PFSK-1 (cell line): ENCODE data around the gene LRRC72.

Experiments used
- FOXP2 ChIP-seq: optimal IDR thresholded peaks from 2 replicates; pipeline ENCODE3; 2011; ENCODE audit warnings: borderline replicate concordance, control low read depth, inconsistent platforms; ENCODE audit not compliant: insufficient read depth; ENCODE audit errors: extremely low read length, extremely low read depth
- POLR2AphosphoS5 ChIP-seq: IDR thresholded peaks from 2 replicates; pipeline ENCODE4 v1.6.1; 2012; ENCODE audit warnings: low read depth, mild to moderate bottlenecking, control low read depth, low read length, moderate library complexity
- SIN3A ChIP-seq: IDR thresholded peaks from 2 replicates; pipeline ENCODE4 v1.6.1; 2012; ENCODE audit warnings: mild to moderate bottlenecking, low read length, moderate library complexity, borderline replicate concordance; ENCODE audit not compliant: insufficient read depth
- TAF1 ChIP-seq: IDR thresholded peaks from 2 replicates; pipeline ENCODE4 v1.6.1; 2012; ENCODE audit warnings: low read length, control low read depth, borderline replicate concordance; ENCODE audit not compliant: insufficient read depth
- TF ChIP-seq, protein P1 (sequence below), 2 experiments: IDR thresholded peaks; 2 replicates each; pipeline versions ENCODE4 v1.6.1 to v1.8.0; 2011 to 2012; ENCODE audit warnings: low read depth in 2 of 2, low read length in 2 of 2, control low read depth in 1 of 2, inconsistent platforms in 1 of 2, mild to moderate bottlenecking in 1 of 2, moderate library complexity in 1 of 2; ENCODE audit not compliant: insufficient read depth in 1 of 2

The LRRC72 gene

DNA sequence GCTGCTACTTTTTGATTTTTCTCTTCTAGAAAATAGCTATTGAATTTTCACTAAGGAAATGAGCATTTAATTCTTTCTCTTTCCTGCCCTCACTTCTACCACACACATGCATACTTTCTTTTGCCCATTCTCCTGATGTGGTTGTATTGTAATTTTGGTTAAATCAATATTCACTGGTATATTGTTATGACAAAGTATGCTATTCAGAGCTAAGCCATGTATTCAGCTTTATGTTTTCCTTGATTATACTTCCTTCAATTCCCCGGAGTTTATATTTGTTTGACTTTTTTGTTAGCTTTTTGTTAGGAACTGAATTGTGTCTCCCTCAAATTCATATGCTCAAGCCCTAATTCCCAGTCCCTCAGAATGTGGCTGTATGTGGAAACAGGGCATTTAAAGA is 24.0 kb downstream of the LRRC72 start:
- TF ChIP-seq POLR2AphosphoS5 (no peak), TAF1 (no peak), SIN3A (no peak), FOXP2 (no peak)
- TF ChIP-seq, protein P1, sequence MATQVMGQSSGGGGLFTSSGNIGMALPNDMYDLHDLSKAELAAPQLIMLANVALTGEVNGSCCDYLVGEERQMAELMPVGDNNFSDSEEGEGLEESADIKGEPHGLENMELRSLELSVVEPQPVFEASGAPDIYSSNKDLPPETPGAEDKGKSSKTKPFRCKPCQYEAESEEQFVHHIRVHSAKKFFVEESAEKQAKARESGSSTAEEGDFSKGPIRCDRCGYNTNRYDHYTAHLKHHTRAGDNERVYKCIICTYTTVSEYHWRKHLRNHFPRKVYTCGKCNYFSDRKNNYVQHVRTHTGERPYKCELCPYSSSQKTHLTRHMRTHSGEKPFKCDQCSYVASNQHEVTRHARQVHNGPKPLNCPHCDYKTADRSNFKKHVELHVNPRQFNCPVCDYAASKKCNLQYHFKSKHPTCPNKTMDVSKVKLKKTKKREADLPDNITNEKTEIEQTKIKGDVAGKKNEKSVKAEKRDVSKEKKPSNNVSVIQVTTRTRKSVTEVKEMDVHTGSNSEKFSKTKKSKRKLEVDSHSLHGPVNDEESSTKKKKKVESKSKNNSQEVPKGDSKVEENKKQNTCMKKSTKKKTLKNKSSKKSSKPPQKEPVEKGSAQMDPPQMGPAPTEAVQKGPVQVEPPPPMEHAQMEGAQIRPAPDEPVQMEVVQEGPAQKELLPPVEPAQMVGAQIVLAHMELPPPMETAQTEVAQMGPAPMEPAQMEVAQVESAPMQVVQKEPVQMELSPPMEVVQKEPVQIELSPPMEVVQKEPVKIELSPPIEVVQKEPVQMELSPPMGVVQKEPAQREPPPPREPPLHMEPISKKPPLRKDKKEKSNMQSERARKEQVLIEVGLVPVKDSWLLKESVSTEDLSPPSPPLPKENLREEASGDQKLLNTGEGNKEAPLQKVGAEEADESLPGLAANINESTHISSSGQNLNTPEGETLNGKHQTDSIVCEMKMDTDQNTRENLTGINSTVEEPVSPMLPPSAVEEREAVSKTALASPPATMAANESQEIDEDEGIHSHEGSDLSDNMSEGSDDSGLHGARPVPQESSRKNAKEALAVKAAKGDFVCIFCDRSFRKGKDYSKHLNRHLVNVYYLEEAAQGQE (IDR thresholded peaks at IDR 0.05; ENCODE audit: insufficient read depth in 1 of 2, low read depth in 2 of 2, low read length in 2 of 2): no peak

DNA sequence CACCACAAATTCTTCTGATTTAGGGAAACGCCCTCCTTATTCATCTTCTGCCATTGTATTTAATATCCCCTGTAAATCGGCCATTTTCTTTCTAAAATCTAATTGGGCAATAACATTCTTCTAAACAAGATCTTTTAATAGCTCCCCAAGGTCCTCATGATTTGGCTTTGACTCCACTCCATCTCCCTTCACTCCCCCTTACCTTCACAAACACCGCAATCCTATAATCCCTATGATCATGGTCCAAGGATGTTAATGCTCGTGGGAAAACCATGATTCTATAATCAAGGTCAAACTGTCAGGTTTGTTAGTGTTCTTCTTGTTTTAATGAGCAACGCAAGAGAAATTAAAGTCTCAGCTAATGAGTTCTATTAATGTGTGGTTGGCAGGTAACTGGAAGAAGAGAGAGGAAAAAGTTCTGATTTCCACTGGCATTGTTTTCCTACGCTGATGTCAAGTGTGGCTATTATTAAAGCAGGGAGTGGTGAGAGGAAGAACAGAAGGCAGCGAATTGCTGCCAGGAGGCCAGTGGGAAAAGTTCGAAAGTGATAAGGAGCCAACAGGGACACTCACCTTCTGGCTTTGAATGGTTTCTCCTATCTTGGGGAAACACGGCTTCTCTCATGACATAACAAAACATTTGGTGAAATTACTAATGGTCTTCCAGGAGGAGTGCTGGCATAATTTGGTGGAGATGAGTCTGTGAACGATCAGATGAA is 28.1 kb downstream of the LRRC72 start:
- TF ChIP-seq TAF1 (no peak), POLR2AphosphoS5 (no peak), FOXP2 (no peak), SIN3A (no peak)
- TF ChIP-seq, protein P1 (IDR thresholded peaks at IDR 0.05; ENCODE audit: insufficient read depth in 1 of 2, low read depth in 2 of 2, low read length in 2 of 2): no peak

DNA sequence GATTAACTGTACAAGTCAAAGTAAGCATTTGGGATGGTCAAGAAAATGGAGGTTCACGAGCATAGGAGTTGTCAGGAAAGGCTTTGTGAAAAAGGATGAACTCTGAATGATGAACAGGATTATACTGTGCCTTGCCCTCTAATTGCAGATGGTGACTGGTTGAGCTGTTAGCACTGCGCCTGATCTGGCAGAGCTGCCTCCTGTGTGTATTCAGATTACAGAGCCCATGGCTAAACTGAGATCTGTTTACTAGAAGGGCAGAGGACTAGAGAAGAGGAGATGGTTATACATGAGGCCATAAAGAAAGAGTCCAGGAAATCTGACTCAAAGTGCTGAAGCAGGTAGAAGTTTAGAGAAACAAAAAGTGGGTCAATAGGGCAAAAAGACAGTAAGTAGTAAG is 29.7 kb downstream of the LRRC72 start:
- TF ChIP-seq, protein P1 (IDR thresholded peaks at IDR 0.05; ENCODE audit: insufficient read depth in 1 of 2, low read depth in 2 of 2, low read length in 2 of 2): no peak
- TF ChIP-seq FOXP2 (no peak), POLR2AphosphoS5 (no peak), TAF1 (no peak)

DNA sequence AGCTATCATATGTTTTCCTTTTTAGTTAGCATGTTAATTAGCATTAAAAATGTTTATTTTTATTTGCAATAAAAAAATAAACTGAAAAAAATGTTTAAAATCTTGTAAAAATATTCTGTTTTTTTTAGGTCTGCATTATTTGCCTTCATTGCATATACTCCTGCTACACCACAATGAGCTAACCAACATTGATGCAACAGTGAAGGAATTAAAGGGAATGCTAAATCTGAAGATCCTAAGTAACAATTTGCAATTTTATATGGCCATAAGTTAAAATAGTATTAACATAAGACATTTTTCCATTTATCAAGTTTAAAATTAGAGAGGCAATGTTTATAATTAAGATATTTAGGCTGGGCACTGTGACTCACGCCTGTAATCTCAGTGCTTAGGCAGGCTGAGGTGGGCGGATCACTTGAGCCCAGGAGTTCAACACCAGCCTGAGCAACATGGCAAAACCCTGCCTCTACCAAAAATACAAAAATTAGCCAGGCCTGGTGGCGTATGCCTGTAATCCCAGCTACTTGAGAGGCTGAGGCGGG is 32.2 kb downstream of the LRRC72 start:
- TF ChIP-seq POLR2AphosphoS5 (no peak), FOXP2 (no peak), TAF1 (no peak), SIN3A (no peak)
- TF ChIP-seq, protein P1 (IDR thresholded peaks at IDR 0.05; ENCODE audit: insufficient read depth in 1 of 2, low read depth in 2 of 2, low read length in 2 of 2): no peak
